ENCODE results near the gene NRCAM. TPM values are rescaled to one million over a fixed set of nuclear protein-coding genes. Genes with fewer than 3 reads are reported as not detected.

The NRCAM gene
- total RNA-seq, 1 donor from 2014 or later = 9.3 TPM

DNA sequence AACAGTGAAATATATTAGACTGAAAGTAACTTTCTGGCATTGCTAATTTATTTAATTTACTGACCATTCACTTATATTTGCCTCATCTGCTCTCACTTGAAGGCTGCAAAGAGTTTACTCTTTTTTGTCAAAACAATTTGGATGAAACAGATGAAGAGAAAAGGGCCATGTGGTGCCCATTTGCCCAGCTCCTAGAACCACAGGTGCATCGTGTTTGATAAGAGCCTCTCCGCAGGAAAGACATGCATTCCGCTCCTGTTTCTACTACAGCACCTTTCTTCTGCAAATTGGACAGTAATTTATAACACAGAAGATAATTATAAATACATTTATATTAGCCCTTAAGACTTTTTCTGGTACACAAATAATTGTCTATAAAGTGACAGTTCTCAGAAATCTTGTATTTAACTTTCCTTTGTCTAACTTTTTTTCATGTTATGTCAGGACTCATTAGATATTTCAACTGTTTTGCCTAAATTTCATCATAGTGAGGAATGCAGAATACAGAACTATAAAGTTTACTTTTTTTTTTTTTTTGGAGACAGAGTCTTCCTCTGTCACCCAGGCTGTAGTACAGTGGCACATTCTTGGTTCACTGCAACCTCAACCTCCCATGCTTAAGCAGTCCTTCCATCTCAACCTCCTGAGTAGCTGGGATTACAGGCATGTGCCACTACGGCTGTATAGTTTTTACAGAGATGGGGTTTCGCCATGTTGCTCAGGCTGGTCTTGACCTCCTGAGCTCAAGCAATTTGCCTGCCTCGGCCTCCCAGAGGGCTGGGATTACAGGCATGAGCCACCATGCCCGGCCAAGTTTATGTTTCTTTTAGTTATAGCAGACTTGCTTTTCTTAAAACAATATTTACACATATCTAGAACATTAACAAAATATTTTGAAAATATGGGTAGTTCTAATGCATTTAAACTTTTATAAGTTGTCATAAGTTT lies 326.9 kb downstream of the NRCAM start:
- no peak for FAIRE-seq
- no peak for DNase-seq (ENCODE audit: low read depth)
- Mint-ChIP-seq H3K4me3 (ENCODE audit: unreplicated experiment) (no peak overlapping the region), H3K9me3 (ENCODE audit: unreplicated experiment) (no peaks in the 10 kb centered on the region), H3K27me3 (ENCODE audit: low read depth, unreplicated experiment) (peaks cover 6% of the 10 kb centered on the region), H3K36me3 (ENCODE audit: low read depth, unreplicated experiment) (no peaks in the 10 kb centered on the region), H3K4me1 (ENCODE audit: low read depth, unreplicated experiment) (peaks cover 12% of the 10 kb centered on the region), H3K27ac (ENCODE audit: unreplicated experiment) (no peak overlapping the region)
- H3K27ac ChIP-seq (ENCODE audit: low read depth, low read length) = no peak overlapping the region
- peaks cover 8% of the 10 kb centered on the region for H3K4me1 ChIP-seq (ENCODE audit: insufficient read depth, low read length)
- H3K27me3 ChIP-seq (ENCODE audit: insufficient read depth, low read length) = no peaks in the 10 kb centered on the region
- no peaks in the 10 kb centered on the region for H3K79me2 ChIP-seq (ENCODE audit: insufficient read depth, low read length)
- no peaks in the 10 kb centered on the region for H4K20me1 ChIP-seq (ENCODE audit: insufficient read depth, low read length)
- H3K36me3 ChIP-seq (ENCODE audit: insufficient read depth, low read length) = no peaks in the 10 kb centered on the region
- TF ChIP-seq, protein P1, sequence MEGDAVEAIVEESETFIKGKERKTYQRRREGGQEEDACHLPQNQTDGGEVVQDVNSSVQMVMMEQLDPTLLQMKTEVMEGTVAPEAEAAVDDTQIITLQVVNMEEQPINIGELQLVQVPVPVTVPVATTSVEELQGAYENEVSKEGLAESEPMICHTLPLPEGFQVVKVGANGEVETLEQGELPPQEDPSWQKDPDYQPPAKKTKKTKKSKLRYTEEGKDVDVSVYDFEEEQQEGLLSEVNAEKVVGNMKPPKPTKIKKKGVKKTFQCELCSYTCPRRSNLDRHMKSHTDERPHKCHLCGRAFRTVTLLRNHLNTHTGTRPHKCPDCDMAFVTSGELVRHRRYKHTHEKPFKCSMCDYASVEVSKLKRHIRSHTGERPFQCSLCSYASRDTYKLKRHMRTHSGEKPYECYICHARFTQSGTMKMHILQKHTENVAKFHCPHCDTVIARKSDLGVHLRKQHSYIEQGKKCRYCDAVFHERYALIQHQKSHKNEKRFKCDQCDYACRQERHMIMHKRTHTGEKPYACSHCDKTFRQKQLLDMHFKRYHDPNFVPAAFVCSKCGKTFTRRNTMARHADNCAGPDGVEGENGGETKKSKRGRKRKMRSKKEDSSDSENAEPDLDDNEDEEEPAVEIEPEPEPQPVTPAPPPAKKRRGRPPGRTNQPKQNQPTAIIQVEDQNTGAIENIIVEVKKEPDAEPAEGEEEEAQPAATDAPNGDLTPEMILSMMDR (IDR thresholded peaks at IDR 0.05; ENCODE audit: insufficient read depth, low read depth, low read length) = no peak
- TF ChIP-seq EZH2 (IDR thresholded peaks at IDR 0.05; ENCODE audit: insufficient read depth, low read length) = no peak
- no peak overlapping the region for H3K9ac ChIP-seq (ENCODE audit: low read length)
- no peak overlapping the region for H2AFZ ChIP-seq (ENCODE audit: low read depth, low read length)
- H3K4me3 ChIP-seq (ENCODE audit: insufficient read depth, low read depth, low read length) = no peak overlapping the region
- H3K9me3 ChIP-seq (ENCODE audit: insufficient read depth, low read depth, low read length) = no peaks in the 10 kb centered on the region
- no peak overlapping the region for H3K4me2 ChIP-seq (ENCODE audit: low read length)

DNA sequence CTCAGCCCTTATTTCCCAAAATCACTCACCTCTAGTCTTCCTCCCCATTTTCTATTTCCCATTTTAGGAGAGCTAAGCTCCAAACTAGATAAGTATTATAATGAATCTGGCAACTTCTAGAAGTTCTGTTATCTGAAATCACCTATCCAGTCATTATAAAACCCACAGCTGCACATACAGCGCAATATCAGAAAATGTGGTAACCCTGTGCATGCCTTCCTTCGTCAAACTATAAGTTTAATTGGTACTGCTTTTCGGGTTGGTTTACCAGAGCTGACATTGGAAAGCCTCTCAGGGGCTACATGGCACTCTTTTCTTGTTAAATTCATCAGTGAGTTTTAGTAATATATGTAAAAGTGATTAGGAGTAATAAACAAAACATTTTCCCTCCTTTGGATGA lies 327.7 kb downstream of the NRCAM start:
- no peaks in the 10 kb centered on the region for H3K27me3 ChIP-seq (ENCODE audit: insufficient read depth, low read length)
- no peak overlapping the region for H3K4me3 Mint-ChIP-seq (ENCODE audit: unreplicated experiment)
- no peak for FAIRE-seq
- H3K27ac ChIP-seq (ENCODE audit: low read depth, low read length) = no peak overlapping the region
- no peaks in the 10 kb centered on the region for H3K9me3 Mint-ChIP-seq (ENCODE audit: unreplicated experiment)
- H3K4me3 ChIP-seq (ENCODE audit: insufficient read depth, low read depth, low read length) = no peak overlapping the region
- DNase-seq (ENCODE audit: low read depth) = no peak
- no peaks in the 10 kb centered on the region for H4K20me1 ChIP-seq (ENCODE audit: insufficient read depth, low read length)
- TF ChIP-seq EZH2 (IDR thresholded peaks at IDR 0.05; ENCODE audit: insufficient read depth, low read length) = no peak
- TF ChIP-seq, protein P1 (IDR thresholded peaks at IDR 0.05; ENCODE audit: insufficient read depth, low read depth, low read length) = no peak
- H3K27ac Mint-ChIP-seq (ENCODE audit: unreplicated experiment) = no peak overlapping the region
- H3K9me3 ChIP-seq (ENCODE audit: insufficient read depth, low read depth, low read length) = no peaks in the 10 kb centered on the region
- H3K4me1 Mint-ChIP-seq (ENCODE audit: low read depth, unreplicated experiment) = peaks cover 8% of the 10 kb centered on the region
- no peak overlapping the region for H3K9ac ChIP-seq (ENCODE audit: low read length)
- H3K36me3 ChIP-seq (ENCODE audit: insufficient read depth, low read length) = no peaks in the 10 kb centered on the region
- no peak overlapping the region for H3K4me2 ChIP-seq (ENCODE audit: low read length)
- H2AFZ ChIP-seq (ENCODE audit: low read depth, low read length) = no peak overlapping the region
- no peaks in the 10 kb centered on the region for H3K36me3 Mint-ChIP-seq (ENCODE audit: low read depth, unreplicated experiment)
- H3K27me3 Mint-ChIP-seq (ENCODE audit: low read depth, unreplicated experiment) = peaks cover 6% of the 10 kb centered on the region
- H3K4me1 ChIP-seq (ENCODE audit: insufficient read depth, low read length) = peaks cover 8% of the 10 kb centered on the region
- no peaks in the 10 kb centered on the region for H3K79me2 ChIP-seq (ENCODE audit: insufficient read depth, low read length)

DNA sequence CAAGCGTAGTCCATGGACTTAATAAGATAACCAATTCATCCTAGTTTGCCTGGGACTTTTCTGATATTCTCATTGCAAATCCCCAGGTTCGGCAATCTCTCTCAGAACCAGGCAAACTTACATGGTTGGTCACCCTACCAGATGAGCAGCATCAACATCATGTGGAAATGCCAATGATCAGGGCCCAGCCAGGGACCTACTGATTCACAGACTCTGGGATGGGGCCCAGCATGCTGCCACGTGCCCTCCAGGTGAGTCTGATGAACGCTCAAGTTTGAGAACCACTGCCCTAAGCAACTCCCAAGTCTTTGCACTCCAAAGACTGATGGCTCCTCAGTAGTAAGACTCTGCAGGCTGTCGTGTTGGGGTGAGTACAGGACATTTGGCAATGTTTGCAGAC lies 328.8 kb downstream of the NRCAM start:
- peaks cover 4% of the 10 kb centered on the region for H3K4me1 Mint-ChIP-seq (ENCODE audit: low read depth, unreplicated experiment)
- Histone ChIP-seq H3K27ac (ENCODE audit: low read depth, low read length) (no peak overlapping the region), H3K9me3 (ENCODE audit: insufficient read depth, low read depth, low read length) (no peaks in the 10 kb centered on the region), H3K27me3 (ENCODE audit: insufficient read depth, low read length) (no peaks in the 10 kb centered on the region), H3K9ac (ENCODE audit: low read length) (no peak overlapping the region), H3K4me3 (ENCODE audit: insufficient read depth, low read depth, low read length) (no peak overlapping the region), H3K4me1 (ENCODE audit: insufficient read depth, low read length) (peaks cover 2% of the 10 kb centered on the region), H3K79me2 (ENCODE audit: insufficient read depth, low read length) (no peaks in the 10 kb centered on the region), H4K20me1 (ENCODE audit: insufficient read depth, low read length) (no peaks in the 10 kb centered on the region), H3K4me2 (ENCODE audit: low read length) (no peak overlapping the region), H2AFZ (ENCODE audit: low read depth, low read length) (no peak overlapping the region), H3K36me3 (ENCODE audit: insufficient read depth, low read length) (no peaks in the 10 kb centered on the region)
- no peaks in the 10 kb centered on the region for H3K36me3 Mint-ChIP-seq (ENCODE audit: low read depth, unreplicated experiment)
- DNase-seq (ENCODE audit: low read depth) = no peak
- no peaks in the 10 kb centered on the region for H3K9me3 Mint-ChIP-seq (ENCODE audit: unreplicated experiment)
- TF ChIP-seq EZH2 (IDR thresholded peaks at IDR 0.05; ENCODE audit: insufficient read depth, low read length) = no peak
- TF ChIP-seq, protein P1 (IDR thresholded peaks at IDR 0.05; ENCODE audit: insufficient read depth, low read depth, low read length) = no peak
- no peak overlapping the region for H3K4me3 Mint-ChIP-seq (ENCODE audit: unreplicated experiment)
- peak overlapping the region; percentile 37 for H3K27ac Mint-ChIP-seq (ENCODE audit: unreplicated experiment)
- H3K27me3 Mint-ChIP-seq (ENCODE audit: low read depth, unreplicated experiment) = peaks cover 6% of the 10 kb centered on the region
- FAIRE-seq = no peak
